ENCODE data around the gene NRN1.
"Not testable (repeated sequence)": the region's sequence is repeated elsewhere in the genome, so short reads cannot be mapped to it uniquely, and the experiment has no call there.

NRN1 gene

GRCh38 chr6:6006428-6007365, at the start of gene NRN1:
TSS of gene NRN1 (minus strand) at chr6:6006925. CDS start at chr6:6006749, 176 bp downstream.
- DNase-seq = no peak

GRCh38 chr6:6052216-6052615, 45.5 kb upstream of the NRN1 start:
- no peak for DNase-seq

GRCh38 chr6:6046716-6047115, 40.0 kb upstream of the NRN1 start:
- no peak for DNase-seq

- DNase-seq = no peak
Observed at GRCh38 chr6:6039946-6040509, 33.3 kb upstream of the NRN1 start.

- no peak for DNase-seq
Observed at GRCh38 chr6:6037179-6037578, 30.5 kb upstream of the NRN1 start.

GRCh38 chr6:6033858-6034257, 27.1 kb upstream of the NRN1 start:
- no peak for DNase-seq

GRCh38 chr6:6026513-6027205, 19.9 kb upstream of the NRN1 start:
- DNase-seq = no peak

GRCh38 chr6:6025736-6026135, 19.0 kb upstream of the NRN1 start:
- DNase-seq = no peak

GRCh38 chr6:6024220-6024619, 17.5 kb upstream of the NRN1 start:
- no peak for DNase-seq

GRCh38 chr6:6022841-6023240, 16.1 kb upstream of the NRN1 start:
- not testable (repeated sequence) for DNase-seq

GRCh38 chr6:6008648-6009421, 2.1 kb upstream of the NRN1 start:
- no peak for DNase-seq

- no peak for DNase-seq
Observed at GRCh38 chr6:6008089-6008647, 1.4 kb upstream of the NRN1 start.

- peak; percentile 64 for DNase-seq
Observed at GRCh38 chr6:6007366-6008088, 802 bp upstream of the NRN1 start.

GRCh38 chr6:6006006-6006427, 708 bp downstream of the NRN1 start:
- DNase-seq = no peak

GRCh38 chr6:6005051-6006005, 1.4 kb downstream of the NRN1 start:
- no peak for DNase-seq

GRCh38 chr6:6004390-6004995, 2.2 kb downstream of the NRN1 start:
- DNase-seq = peak; percentile 30

- DNase-seq = peak; percentile 43
Observed at GRCh38 chr6:6003621-6004366, 2.9 kb downstream of the NRN1 start.

- DNase-seq = no peak
Observed at GRCh38 chr6:6002848-6003620, 3.7 kb downstream of the NRN1 start.

Measured in NCI-H526 treated with DMSO at 0.1 percent for 48 hours (cell line).